Astrocyte (in vitro differentiated cells and primary cell): ENCODE results near the gene RNF157. TPM values are rescaled to one million over a fixed set of nuclear protein-coding genes. Genes with fewer than 3 reads are reported as not detected.

Experiments
- DNase-seq: peaks from one replicate; pipeline ENCODE4 v3.0.0-alpha.2; 2010; ENCODE audit warnings: low read depth
- FAIRE-seq: peaks from 2 replicates; lab custom pipeline; 2011; peaks lifted over from hg19 to GRCh38; lab: Jason Lieb, UNC
- H2AFZ ChIP-seq: 2 replicates; pipeline ENCODE4 v1.6.0; 2012; ENCODE audit warnings: low read depth, low read length, inconsistent platforms
- H3K27ac ChIP-seq: 2 replicates; pipeline ENCODE4 v1.5.1; 2011; ENCODE audit warnings: low read depth, low read length, inconsistent platforms
- H3K27me3 ChIP-seq: 2 replicates; pipeline ENCODE4 v1.6.0; 2011; ENCODE audit warnings: low read length, inconsistent platforms; ENCODE audit not compliant: insufficient read depth
- H3K36me3 ChIP-seq: 2 replicates; pipeline ENCODE4 v1.5.1; 2011; ENCODE audit warnings: low read length, inconsistent platforms; ENCODE audit not compliant: insufficient read depth
- H3K4me1 ChIP-seq: 2 replicates; pipeline ENCODE4 v1.5.1; 2011; ENCODE audit warnings: low read length, inconsistent platforms; ENCODE audit not compliant: insufficient read depth
- H3K4me2 ChIP-seq: 2 replicates; pipeline ENCODE4 v1.6.0; 2012; ENCODE audit warnings: low read length, inconsistent platforms
- H3K4me3 ChIP-seq: 2 replicates; pipeline ENCODE4 v1.5.1; 2011; ENCODE audit warnings: low read depth, mild to moderate bottlenecking, low read length, inconsistent platforms; ENCODE audit not compliant: insufficient read depth
- H3K79me2 ChIP-seq: 2 replicates; pipeline ENCODE4 v1.6.0; 2012; ENCODE audit warnings: mild to moderate bottlenecking, low read length, inconsistent platforms; ENCODE audit not compliant: insufficient read depth
- H3K9ac ChIP-seq: 2 replicates; pipeline ENCODE4 v1.6.0; 2012; ENCODE audit warnings: mild to moderate bottlenecking, low read length, inconsistent platforms
- H3K9me3 ChIP-seq: 2 replicates; pipeline ENCODE4 v1.5.1; 2012; ENCODE audit warnings: low read depth, mild to moderate bottlenecking, low read length, inconsistent platforms; ENCODE audit not compliant: insufficient read depth
- H4K20me1 ChIP-seq: 2 replicates; pipeline ENCODE4 v1.6.0; 2012; ENCODE audit warnings: low read length, inconsistent platforms; ENCODE audit not compliant: insufficient read depth
- H3K27ac Mint-ChIP-seq: one replicate; pipeline ENCODE4 v1.8.0; 2021; ENCODE audit warnings: mild to moderate bottlenecking, mixed read lengths; ENCODE audit not compliant: unreplicated experiment
- H3K27me3 Mint-ChIP-seq: one replicate; pipeline ENCODE4 v1.8.0; 2021; ENCODE audit warnings: low read depth, mixed read lengths; ENCODE audit not compliant: unreplicated experiment
- H3K36me3 Mint-ChIP-seq: one replicate; pipeline ENCODE4 v1.8.0; 2021; ENCODE audit warnings: low read depth, mixed read lengths; ENCODE audit not compliant: unreplicated experiment
- H3K4me1 Mint-ChIP-seq: one replicate; pipeline ENCODE4 v1.8.0; 2021; ENCODE audit warnings: low read depth, mixed read lengths; ENCODE audit not compliant: unreplicated experiment
- H3K4me3 Mint-ChIP-seq: one replicate; pipeline ENCODE4 v1.8.0; 2021; ENCODE audit warnings: mild to moderate bottlenecking, moderate library complexity, mixed read lengths; ENCODE audit not compliant: unreplicated experiment
- H3K9me3 Mint-ChIP-seq: one replicate; pipeline ENCODE4 v1.8.0; 2021; ENCODE audit warnings: mild to moderate bottlenecking, mixed read lengths; ENCODE audit not compliant: unreplicated experiment
- CTCF ChIP-seq: IDR thresholded peaks from 2 replicates; pipeline ENCODE4 v1.5.1; 2011; ENCODE audit warnings: low read depth, mild to moderate bottlenecking, inconsistent platforms, low read length, moderate library complexity; ENCODE audit not compliant: insufficient read depth
- EZH2 ChIP-seq: IDR thresholded peaks from 2 replicates; pipeline ENCODE4 v1.6.1; 2012; ENCODE audit warnings: mild to moderate bottlenecking, low read length, inconsistent platforms; ENCODE audit not compliant: insufficient read depth
- total RNA-seq: library from RNA; stranded (reverse); gene quantifications from 2 replicates; pipeline ENCODE4 v1.2.1, GENCODE V29; 2021

RNF157 gene
- total RNA-seq, 1 donor from 2014 or later = 1.4 TPM

GRCh38 chr17:76151896-76152454 lies 88.3 kb downstream of the RNF157 start:
- H3K4me3 Mint-ChIP-seq = no peak overlapping the region
- no peaks in the 10 kb centered on the region for H3K4me1 Mint-ChIP-seq
- no peak overlapping the region for H3K9ac ChIP-seq
- H3K4me2 ChIP-seq = no peak overlapping the region
- no peak overlapping the region for H3K27ac ChIP-seq
- no peaks in the 10 kb centered on the region for H3K27me3 ChIP-seq
- H2AFZ ChIP-seq = no peak overlapping the region
- TF ChIP-seq CTCF (no peak), EZH2 (no peak)
- peaks cover 2% of the 10 kb centered on the region for H3K36me3 Mint-ChIP-seq
- H3K4me3 ChIP-seq = no peak overlapping the region
- H4K20me1 ChIP-seq = no peaks in the 10 kb centered on the region
- H3K9me3 ChIP-seq = no peaks in the 10 kb centered on the region
- no peak for FAIRE-seq
- no peaks in the 10 kb centered on the region for H3K4me1 ChIP-seq
- H3K36me3 ChIP-seq = no peaks in the 10 kb centered on the region
- H3K79me2 ChIP-seq = no peaks in the 10 kb centered on the region
- H3K9me3 Mint-ChIP-seq = no peaks in the 10 kb centered on the region
- no peak overlapping the region for H3K27ac Mint-ChIP-seq
- peaks cover 34% of the 10 kb centered on the region for H3K27me3 Mint-ChIP-seq
- no peak for DNase-seq

DNA sequence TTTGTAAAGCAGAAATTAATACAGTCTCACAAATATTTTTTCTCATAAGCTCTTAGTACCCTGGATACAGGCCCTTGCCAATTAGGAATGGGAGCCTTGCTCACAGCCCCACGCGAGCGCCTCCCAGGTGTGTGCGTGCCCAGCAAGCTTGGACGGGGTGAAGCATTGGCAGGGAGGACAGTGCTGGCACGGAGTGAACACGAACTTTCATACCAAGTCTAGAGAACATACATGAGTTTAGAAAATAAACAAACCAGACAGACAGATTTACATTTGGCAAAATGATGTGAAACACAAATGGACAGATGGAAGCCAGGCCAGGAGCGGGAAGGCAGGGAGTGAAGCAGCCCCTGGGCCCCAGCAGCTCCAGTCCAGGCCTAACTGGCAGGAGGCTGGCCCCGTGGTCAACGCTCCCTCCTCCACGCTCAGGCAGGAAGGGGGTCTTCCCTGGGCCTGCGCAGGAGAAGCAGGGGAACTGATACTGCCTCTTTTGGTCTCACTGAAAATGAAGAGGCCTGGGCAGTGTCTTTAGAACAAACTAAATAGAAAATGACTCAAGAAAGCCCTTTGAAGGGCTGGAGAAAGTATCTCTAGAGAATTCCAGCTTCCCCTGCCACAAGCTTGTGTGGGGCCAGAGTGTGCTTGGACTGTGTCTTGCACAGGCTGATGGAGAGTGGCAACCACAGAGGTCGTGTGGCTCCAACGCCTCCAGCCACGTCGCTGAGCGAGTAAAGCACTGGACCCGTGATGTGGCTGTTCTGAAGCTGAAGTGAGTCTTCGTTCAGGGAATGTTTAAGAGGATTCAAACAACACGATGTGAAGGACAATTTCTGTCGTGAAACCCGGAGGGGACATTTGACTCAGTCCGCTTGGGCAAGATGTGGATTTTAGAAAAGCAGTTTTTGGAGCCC lies 89.3 kb downstream of the RNF157 start:
- Mint-ChIP-seq H3K4me3 (no peak overlapping the region), H3K36me3 (no peaks in the 10 kb centered on the region), H3K4me1 (no peaks in the 10 kb centered on the region), H3K27me3 (peaks cover 27% of the 10 kb centered on the region), H3K27ac (no peak overlapping the region), H3K9me3 (no peaks in the 10 kb centered on the region)
- DNase-seq = no peak
- no peak overlapping the region for H2AFZ ChIP-seq
- no peak for TF ChIP-seq EZH2
- no peak for TF ChIP-seq CTCF
- H3K27ac ChIP-seq = no peak overlapping the region
- H3K4me1 ChIP-seq = no peaks in the 10 kb centered on the region
- no peaks in the 10 kb centered on the region for H3K79me2 ChIP-seq
- no peaks in the 10 kb centered on the region for H3K36me3 ChIP-seq
- no peaks in the 10 kb centered on the region for H4K20me1 ChIP-seq
- no peak overlapping the region for H3K4me3 ChIP-seq
- no peaks in the 10 kb centered on the region for H3K27me3 ChIP-seq
- H3K9me3 ChIP-seq = no peaks in the 10 kb centered on the region
- H3K9ac ChIP-seq = no peak overlapping the region
- H3K4me2 ChIP-seq = no peak overlapping the region
- no peak for FAIRE-seq
